NT2/D1 (cell line): ENCODE measurements around the gene AXL.

Source experiments
- SUZ12 ChIP-seq: IDR thresholded peaks from 2 replicates; pipeline ENCODE4 v1.6.1; 2011; ENCODE audit not compliant: insufficient read length, insufficient read depth; ENCODE audit errors: extremely low read depth
- YY1 ChIP-seq: IDR thresholded peaks from 2 replicates; pipeline ENCODE4 v1.6.1; 2011; ENCODE audit not compliant: insufficient read length, insufficient read depth

GRCh38 chr19:41219924-41220567, 1.0 kb downstream of the AXL start:
- TF ChIP-seq SUZ12: no peak
- TF ChIP-seq YY1: no peak
